ENCODE results near the gene MEN1.

MEN1 gene

DNA sequence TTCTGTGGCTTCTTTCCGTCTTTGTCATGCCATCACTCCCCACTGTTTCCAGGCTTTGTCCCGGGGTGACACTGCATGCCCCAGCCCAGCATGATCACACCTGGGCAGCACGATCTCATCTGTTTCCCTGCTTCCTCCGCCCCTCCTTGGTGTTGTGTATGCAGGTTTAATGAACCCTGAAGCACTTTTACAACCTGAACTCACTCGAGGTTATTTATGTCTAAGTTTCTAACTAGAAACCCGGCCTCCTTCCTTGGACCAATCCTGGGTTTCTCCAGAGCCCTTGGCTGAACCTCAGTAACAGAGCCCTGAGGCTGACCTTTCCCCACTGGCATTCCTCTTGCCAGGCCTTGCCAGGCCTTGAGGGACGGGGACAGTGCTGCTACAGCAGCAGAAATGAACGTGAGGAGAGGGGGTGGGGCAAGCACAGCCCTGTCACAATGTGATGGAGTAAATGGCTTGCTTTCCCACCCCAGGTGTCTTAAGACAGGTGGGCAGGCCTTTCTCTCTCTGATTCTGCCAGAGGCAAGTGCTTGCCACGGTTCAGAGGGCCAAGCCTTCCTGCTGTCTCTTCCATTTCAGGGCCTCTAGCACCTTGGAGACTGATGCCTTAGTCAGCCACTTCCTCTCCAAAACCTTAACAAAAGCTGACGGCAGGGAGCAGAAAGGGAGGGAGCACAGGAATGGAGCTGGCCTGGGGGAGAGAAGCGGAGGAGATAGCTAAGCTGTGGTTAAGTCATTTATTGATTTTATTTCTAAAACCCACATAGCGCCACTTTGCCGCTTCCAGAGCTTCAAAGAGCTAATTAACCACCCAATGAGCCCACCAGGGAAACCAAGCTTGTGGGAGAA lies 47.5 kb downstream of the MEN1 start:
- DNase-seq (ENCODE audit: low read depth in 2 of 2), result no peak

DNA sequence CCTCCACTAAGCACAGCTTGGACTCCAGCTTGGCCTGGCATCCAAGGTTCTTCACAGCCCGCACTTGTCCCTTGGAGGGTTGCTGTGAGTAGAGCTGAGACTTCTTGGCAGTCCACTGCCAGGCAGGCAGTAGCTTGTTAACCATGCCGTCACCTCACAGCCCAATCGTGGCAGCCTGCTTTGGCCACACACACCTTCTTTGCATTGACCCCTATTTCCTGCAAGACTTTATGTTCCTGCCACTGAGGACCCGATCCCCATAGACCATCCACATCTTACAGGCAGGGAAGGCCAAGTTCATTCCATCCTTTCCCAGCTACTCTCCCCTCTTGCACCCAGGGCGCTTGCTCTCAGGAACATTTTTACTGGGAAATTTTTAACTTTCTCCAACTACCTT lies 48.1 kb downstream of the MEN1 start:
- DNase-seq (ENCODE audit: low read depth in 2 of 2), result no peak

DNA sequence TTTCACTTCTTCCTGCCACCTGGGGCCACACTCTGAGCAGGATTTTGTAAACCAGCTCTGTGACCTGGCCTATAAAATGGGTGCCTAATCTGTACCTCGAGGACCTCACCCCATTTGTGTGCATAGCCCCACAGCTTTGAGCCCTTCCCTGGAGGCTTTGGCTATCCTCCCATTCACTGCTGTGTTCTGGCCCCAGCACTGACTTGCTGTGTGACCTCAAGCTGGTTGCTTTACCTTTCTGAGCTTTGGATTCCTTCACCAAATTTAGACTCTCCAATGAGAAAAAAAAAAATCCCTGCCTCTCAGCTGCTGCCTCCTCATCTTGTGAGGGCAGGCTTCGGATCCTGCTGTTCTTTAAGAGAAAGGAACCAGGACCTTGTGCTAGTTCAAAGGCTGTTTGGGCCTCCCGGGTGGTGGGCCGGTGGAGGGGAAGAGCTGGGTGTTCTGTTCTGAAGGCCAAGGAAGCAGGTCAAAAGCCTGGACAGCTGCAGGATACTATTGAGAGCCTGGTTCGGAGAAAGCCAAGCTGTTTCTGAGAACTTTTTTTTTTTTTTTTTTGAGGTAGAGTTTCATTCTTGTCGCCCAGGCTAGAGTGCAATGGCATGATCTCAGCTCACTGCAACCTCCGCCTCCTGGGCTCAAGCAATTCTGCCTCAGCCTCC lies 49.5 kb downstream of the MEN1 start:
- no peak for DNase-seq (ENCODE audit: low read depth in 2 of 2)

DNA sequence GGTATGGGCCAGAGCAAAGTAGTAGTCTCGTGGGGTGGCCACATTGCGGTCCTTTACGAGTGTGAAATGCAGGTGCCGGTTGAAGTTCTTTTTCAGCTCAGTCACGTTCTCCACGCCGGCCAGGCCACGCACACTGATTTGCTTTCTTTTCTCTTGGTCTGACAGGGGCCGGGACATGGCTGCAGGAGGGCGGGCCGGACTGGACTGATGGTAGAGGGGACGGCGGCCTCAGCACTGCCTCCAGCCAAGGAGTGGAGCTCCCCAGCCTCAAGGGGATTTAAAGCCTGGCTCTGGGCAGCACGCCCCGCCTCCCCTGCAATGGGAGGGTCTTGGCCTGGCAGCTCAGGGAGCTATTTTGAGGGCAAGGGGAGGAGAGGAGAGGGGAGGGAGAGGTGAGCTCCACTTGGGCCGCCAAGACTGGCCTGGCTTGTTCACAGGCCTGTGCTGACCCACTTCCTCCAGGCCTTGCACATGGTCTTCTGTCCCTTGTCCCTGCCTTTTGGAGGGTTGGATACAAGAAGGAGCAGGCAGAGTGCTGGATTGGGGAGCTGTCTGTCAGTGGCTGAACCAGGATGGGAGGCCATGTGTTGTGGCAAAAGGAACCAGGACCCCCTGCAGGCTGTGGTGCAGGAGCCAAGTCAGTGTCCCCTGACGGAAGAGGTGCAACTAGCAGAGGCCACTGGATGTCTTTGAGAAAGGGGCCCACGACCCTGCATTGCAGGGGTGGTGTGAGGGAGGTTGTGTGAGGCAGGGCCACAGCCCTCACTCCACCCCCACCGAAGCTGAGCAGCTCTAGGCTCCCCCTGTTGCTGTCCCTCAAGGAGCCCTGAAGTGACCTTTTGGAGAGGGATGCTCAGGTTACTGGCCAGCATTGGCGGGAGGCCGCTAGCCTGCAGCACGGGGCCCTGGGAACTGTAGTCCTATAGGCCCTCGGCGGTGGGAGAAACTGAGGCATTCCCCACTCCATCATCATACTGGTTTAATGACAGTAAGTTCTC lies 50.3 kb downstream of the MEN1 start, which contains the start of gene PYGM:
Gene PYGM (minus strand): TSS at position 253 of the 998 bp plus-strand sequence. CDS start 76 bp downstream, at position 177.
- DNase-seq (ENCODE audit: low read depth in 2 of 2), result no peak

DNA sequence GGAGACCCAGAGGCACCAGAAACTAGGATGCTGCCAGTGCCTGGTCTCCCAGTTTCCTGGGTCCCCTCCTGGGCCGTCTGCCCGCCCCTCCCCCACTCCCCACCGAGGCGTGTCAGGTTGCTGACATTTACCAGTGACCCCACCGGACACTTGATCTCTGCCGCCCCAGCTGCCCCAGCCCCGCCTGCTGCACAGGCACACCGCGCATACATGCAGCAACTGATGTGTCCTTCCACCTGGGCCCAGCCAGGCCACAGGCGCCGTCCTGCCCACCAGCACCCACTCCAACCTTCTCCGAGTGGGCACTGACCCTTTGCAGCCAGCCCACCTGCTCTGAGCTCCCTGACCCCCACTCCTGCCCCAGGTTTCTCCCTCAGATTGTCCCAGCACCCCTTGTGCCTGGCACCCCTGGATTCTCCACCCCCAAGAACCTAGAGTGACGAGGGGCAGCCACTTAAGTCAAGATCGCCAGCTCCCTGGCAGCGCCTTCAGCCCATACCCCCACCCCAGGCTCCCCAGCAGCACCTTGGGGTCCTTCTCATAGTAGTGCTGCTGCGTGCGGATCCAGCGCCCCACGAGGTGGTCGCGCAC lies 51.1 kb downstream of the MEN1 start:
- no peak for DNase-seq (ENCODE audit: low read depth in 2 of 2)

DNA sequence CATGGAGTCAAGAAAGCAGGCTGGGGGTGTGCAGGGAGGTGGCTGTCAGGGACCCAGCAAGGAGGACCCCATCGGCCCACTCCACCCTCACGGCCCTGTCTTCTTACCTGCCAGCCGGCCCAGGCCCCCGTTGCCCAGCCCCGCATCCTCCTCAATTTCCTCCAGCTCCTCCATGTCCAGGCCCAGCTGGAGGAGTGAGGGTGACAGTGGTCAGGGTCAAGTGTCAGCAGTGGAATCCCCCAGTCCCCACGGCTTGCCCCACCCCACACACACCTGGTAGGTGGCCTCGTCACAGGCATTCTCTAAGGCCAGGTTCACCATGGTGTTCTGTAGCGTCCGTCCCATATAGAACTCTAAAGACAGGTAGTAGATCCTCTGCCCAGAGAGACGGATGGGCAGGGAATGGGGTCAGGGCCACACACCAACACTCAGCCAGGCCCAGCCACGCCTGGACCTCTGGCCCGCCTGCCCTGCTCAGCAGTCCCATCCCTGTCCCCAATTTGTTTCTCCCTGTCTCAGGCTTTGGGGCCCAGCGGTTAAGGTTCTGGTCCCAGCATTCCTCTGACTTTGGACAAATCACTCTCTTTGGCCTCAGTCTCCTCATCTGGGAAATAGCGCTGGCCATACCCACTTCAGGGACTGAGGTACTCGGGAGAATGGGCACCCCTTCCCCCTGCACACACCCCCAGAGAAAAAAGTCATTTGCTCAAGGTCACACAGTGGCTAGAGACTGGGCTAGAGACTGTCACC lies 51.8 kb downstream of the MEN1 start:
- no peak for DNase-seq (ENCODE audit: low read depth in 2 of 2)

DNA sequence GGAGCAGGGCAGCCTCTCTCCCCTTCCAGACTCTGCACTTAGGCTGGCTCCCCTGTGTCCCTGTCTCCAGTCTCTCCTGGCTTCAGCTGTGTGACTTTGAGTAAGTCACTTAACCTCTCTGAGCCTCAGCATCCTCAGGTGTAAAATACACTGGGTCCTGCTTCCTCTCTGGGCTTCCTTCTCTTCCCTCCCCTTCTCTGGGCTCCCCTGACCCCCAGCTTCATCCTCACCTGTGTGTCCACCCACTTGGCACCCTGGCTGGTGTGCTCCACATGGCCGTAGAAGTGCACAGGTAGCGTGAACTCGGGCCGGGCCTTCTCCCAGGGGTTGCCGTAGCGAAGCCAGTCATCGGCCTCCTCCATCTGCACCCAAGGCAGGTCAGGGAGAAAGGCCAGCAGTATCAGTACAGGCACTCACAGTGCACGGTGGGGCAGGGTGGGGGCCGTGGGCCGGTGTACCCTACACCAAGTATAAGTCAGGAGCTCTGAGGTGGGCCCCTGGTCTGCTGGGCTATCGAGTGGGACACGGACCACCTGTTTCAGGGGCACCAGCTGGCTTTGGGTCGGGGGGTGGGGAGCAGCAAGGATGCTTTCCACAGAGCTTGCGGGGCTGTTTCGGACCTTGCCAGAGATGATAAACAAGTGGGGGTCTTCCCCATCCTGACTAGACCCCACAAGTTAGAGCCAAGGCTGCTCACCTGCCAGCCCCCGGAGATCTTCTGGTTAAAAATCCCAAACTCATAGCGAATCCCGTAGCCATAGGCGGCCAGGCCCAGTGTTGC lies 52.6 kb downstream of the MEN1 start:
- DNase-seq (ENCODE audit: low read depth in 2 of 2), result no peak

DNA sequence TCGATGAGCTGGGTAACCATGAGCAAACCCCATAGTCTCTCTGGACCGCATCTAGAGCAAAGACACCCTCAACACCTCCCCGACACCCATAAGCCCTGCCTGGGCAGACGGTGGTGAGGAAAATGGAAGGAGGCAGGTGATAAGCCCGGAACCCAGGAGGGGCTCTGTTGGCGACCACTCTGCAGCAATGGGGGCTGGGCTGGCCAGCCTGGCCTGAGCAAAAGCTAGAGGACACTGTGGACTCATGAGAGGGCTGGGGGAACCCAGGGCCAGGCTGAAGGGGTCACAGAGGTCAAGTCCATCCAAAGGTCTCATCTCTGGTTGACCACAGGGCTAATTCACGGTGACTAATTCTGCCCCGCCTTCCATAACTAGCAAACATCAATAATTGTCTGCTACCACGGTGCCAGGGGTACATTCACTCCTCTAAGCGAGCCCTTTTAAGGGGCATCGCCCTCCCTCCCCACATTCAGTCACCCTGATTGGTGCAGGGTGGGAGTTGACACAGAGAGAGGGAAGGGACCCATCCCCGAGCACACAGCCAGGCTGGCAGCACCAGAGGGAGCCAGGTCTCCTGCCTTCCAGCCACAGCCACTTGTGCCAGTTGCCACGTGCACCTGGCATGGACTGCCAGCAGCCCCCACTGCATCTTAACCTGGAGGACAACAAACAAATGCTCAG lies 54.5 kb downstream of the MEN1 start:
- no peak for DNase-seq (ENCODE audit: low read depth in 2 of 2)

DNA sequence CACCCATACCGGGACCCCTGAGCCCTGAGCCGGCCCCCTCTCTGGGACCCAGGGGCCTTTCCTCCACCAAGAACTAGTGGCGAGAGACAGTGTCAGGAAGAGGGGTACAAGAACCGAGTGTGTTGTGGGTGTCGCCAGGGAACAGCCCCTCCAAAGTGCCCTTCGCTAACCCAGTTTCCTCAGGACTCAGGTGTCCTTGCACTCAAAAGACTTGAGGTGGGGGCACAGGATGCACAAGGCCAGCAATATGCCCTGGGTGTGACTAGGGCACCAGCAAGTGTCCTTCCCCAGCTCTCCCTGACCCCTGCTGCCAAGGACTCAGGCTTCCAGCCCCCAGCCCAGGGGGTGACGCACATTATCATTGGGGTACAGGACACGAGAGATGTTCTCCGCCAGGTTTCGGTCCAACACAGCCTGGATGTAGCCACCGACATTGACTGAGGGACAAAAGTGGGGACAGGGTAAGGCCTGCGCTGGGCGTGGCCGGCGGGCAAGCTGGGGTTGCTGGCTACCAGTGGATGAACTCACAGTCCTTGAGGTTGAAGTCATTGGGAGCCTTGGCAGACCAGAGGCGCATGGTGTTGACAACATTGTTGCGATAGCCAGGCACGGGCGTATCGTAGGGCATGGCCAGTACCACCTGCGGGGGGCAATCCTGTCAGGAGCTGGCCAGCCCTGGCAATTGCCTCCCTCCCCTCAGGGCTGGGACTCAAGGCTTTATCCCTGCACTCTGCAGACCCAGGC lies 55.3 kb downstream of the MEN1 start:
- DNase-seq (ENCODE audit: low read depth in 2 of 2), result no peak

DNA sequence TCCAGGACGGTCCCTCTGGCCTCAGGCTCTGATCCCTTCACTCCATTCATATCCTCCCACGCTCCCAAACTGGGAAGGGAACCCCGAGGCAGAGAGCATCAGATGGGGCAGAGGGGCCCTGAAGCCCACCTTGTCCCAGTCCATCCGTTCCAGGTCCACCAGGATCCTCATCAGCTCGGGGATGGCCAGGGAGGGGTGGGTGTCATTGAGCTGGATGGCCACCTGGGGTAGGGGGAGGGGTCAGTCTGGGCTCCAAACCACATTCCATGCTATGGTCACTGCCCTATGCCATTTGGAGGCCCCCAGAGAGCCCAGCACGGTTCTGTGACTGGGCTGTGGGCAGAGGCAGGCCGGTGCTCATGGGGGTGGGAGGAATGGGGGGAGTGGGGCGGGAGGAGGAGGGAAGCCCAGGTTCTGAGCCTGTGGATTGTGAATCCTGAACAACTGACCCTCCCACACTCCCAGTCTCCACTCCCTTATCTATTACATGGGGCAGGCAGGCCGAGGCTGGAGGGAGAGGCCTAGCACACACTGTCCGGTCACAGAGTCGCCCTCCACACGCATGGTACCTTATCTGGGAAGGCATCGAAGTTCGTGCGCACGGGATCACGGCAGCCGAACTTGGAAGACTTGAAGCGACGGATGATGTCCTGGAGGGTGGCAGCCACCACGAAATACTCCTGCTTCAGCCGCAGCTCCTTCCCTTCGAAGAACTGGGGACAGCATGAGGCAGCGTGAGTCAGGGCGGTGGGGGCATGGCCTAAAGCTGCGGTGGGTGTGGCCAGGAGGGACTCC lies 56.0 kb downstream of the MEN1 start:
- no peak for DNase-seq (ENCODE audit: low read depth in 2 of 2)

All from fibroblast of skin of left biceps (primary cell).